Sigmoid colon (tissue), 4 donors: ENCODE measurements around the gene CATSPERD.

ENCODE experiments used
- CTCF ChIP-seq, 4 experiments: fragments of 450-650 bp in 3 of 4; fragments of 200-600 bp in 1 of 4; IDR thresholded peaks; one replicate each; pipeline ENCODE4 v1.5.1; 2016 to 2019; ENCODE audit warnings: antibody characterized with exemption in 4 of 4, mild to moderate bottlenecking in 3 of 4, moderate library complexity in 2 of 4
- EP300 ChIP-seq, 4 donors: sonication (generic); formaldehyde crosslinking; IDR thresholded peaks; one replicate each; pipeline ENCODE4 v1.6.1; 2017; ENCODE audit warnings: antibody characterized with exemption in 4 of 4

GRCh38 chr19:5693195-5694166 is 27.0 kb upstream of the CATSPERD start:
- TF ChIP-seq EP300 (IDR thresholded peaks at IDR 0.05) (no peak), CTCF (IDR thresholded peaks at IDR 0.05) (no peak)
